ENCODE data around the gene POLR3C. TPM values are rescaled to one million over a fixed set of nuclear protein-coding genes. Genes with fewer than 3 reads are reported as not detected.

POLR3C gene
- total and polyA plus RNA-seq, 2 experiments from 2014 or later: 15.1 to 23.9 TPM

GRCh38 chr1:145868232-145868631 is 44.2 kb downstream of the POLR3C start:
- H3K27ac Mint-ChIP-seq: no peak overlapping the region
- H3K4me3 ChIP-seq: no peak overlapping the region

More at GRCh38 chr1:145868232-145868631, 44.2 kb downstream of the POLR3C start:
- H3K9me3 Mint-ChIP-seq: 0 out of 3 replicates have a peak, but pooled peaks cover 4% of the 10 kb centered on the region
- peaks cover 6% of the 10 kb centered on the region; the same call in 2 of the 3 replicates for H3K36me3 Mint-ChIP-seq (ENCODE audit: low read depth)
- DNase-seq (ENCODE audit: low spot score) (no peak), ATAC-seq (no peak)
- H3K4me1 Mint-ChIP-seq: peaks cover 36% of the 10 kb centered on the region
- H3K79me2 ChIP-seq (replicated peaks; ENCODE audit: insufficient read depth): no peaks in the 10 kb centered on the region
- 0 out of 2 replicates have a peak, but pooled peaks cover 3% of the 10 kb centered on the region for H3K9me2 ChIP-seq (ENCODE audit: insufficient read depth)
- peaks cover 19% of the 10 kb centered on the region for H3K27me3 Mint-ChIP-seq (ENCODE audit: insufficient read depth, low read depth, poor library complexity)
- peaks cover 16% of the 10 kb centered on the region for H3K4me1 ChIP-seq (ENCODE audit: insufficient read depth)
- H3F3A ChIP-seq (replicated peaks; ENCODE audit: low read depth): 0 out of 2 replicates have a peak, but pooled peaks cover 7% of the 10 kb centered on the region
- H2AFZ ChIP-seq: no peak overlapping the region
- H3K36me3 ChIP-seq (ENCODE audit: insufficient read depth): no peaks in the 10 kb centered on the region
- H3K4me3 Mint-ChIP-seq: no peak overlapping the region
- H3K27ac ChIP-seq (ENCODE audit: low read depth): no peak overlapping the region
- H4K20me1 ChIP-seq (replicated peaks; ENCODE audit: insufficient read depth): no peaks in the 10 kb centered on the region
- TF ChIP-seq CTCF (conservative IDR thresholded peaks at IDR 0.05; ENCODE audit: low read depth in 2 of 2): no peak
- TF ChIP-seq REST (IDR thresholded peaks at IDR 0.05; ENCODE audit: unreplicated experiment): no peak
- H3K4me2 ChIP-seq: no peak overlapping the region
- peaks cover 20% of the 10 kb centered on the region for H3K27me3 ChIP-seq (ENCODE audit: insufficient read depth)

Data from GM23338 (cell line).